K562 (cell line): ENCODE measurements around the gene ANKRD24. TPM values are rescaled to one million over a fixed set of nuclear protein-coding genes. Genes with fewer than 3 reads are reported as not detected.

Source experiments
- ATAC-seq: fragments of 200-7000 bp; cut with Tn5 transposase; 3 replicates; pipeline ENCODE4 v1.9.1; 2020; ENCODE audit warnings: moderate library complexity
- BruUV-seq: library from RNA; stranded (reverse); fragments of 400-500 nt; replicated peaks from 2 replicates; lab custom pipeline; 2021; lab: Mats Ljungman, UMichigan
- CTCF ChIA-PET: fragments of 300-600 bp; formaldehyde crosslinking; extraction: SDS; loops from one replicate; lab custom pipeline; 2021; ENCODE audit warnings: low intra/inter-chr PET ratio; lab: Yijun Ruan, JAX
- POLR2A ChIA-PET: fragments of 300-600, 350-650 bp; sonication (Branson Sonifier 250); formaldehyde crosslinking; extraction: SDS; loops from one replicate; lab custom pipeline; 2021; ENCODE audit warnings: antibody characterized with exemption, inconsistent platforms; lab: Yijun Ruan, JAX
- DNase-seq, 4 experiments: peaks; one replicate each; pipeline versions ENCODE4 v3.0.0 to v3.0.0-alpha.2; 2011 to 2018; ENCODE audit warnings: low spot score in 3 of 4, mixed read lengths in 3 of 4; ENCODE audit errors: extremely low read depth in 1 of 4
- FAIRE-seq: peaks from 2 replicates; lab custom pipeline; 2011; peaks lifted over from hg19 to GRCh38; lab: Jason Lieb, UNC
- H2AFZ ChIP-seq: 2 replicates; pipeline ENCODE4 v1.6.0; 2011; ENCODE audit warnings: low read depth, low read length, control low read depth, inconsistent platforms
- H3K27ac ChIP-seq: fragments of 200-600 bp; 3 replicates; pipeline ENCODE4 v1.8.0; 2011; ENCODE audit warnings: low read depth, mild to moderate bottlenecking, control low read depth, inconsistent platforms, low read length, moderate library complexity, mixed read lengths; ENCODE audit errors: extremely low read depth
- H3K27me3 ChIP-seq, 2 experiments: fragments of 300-600 bp in 1 of 2; 2 replicates in 1 of 2; 3 replicates in 1 of 2; pipeline versions ENCODE4 v1.6.0 to v1.8.0; 2011; ENCODE audit warnings: inconsistent platforms in 2 of 2, low read length in 2 of 2, mild to moderate bottlenecking in 1 of 2, mixed read lengths in 1 of 2, moderate library complexity in 1 of 2; ENCODE audit not compliant: control insufficient read depth in 2 of 2, insufficient read depth in 2 of 2
- H3K36me3 ChIP-seq: fragments of 300-600 bp; 3 replicates; pipeline ENCODE4 v1.8.0; 2011; ENCODE audit warnings: mild to moderate bottlenecking, low read length, inconsistent platforms; ENCODE audit not compliant: control insufficient read depth, insufficient read depth
- H3K4me1 ChIP-seq, 2 experiments: fragments of 200-600 bp in 1 of 2; replicated peaks in 1 of 2; 2 replicates in 1 of 2; 3 replicates in 1 of 2; pipeline versions ENCODE4 v1.5.1 to v1.8.0; 2011; ENCODE audit warnings: inconsistent platforms in 2 of 2, low read length in 2 of 2, mild to moderate bottlenecking in 1 of 2, mixed read lengths in 1 of 2, moderate library complexity in 1 of 2; ENCODE audit not compliant: control insufficient read depth in 2 of 2, insufficient read depth in 2 of 2
- H3K4me2 ChIP-seq: 2 replicates; pipeline ENCODE4 v1.6.1; 2011; ENCODE audit warnings: low read length, control low read depth, inconsistent platforms, mixed read lengths; ENCODE audit not compliant: insufficient read depth
- H3K4me3 ChIP-seq: fragments of 200-600 bp; sonication (generic), shearing (Covaris generic); 2 replicates; pipeline ENCODE4 v1.5.1; 2016; ENCODE audit warnings: control low read depth, inconsistent platforms
- H3K79me2 ChIP-seq: fragments of 200-600 bp; 3 replicates; pipeline ENCODE4 v1.8.0; 2011; ENCODE audit warnings: low read length, inconsistent platforms; ENCODE audit not compliant: control insufficient read depth, insufficient read depth
- H3K9ac ChIP-seq, 2 experiments: 2 replicates each; pipeline versions ENCODE4 v1.6.0 to v1.6.1; 2011; ENCODE audit warnings: low read depth in 2 of 2, low read length in 2 of 2, control low read depth in 1 of 2, inconsistent platforms in 1 of 2, mild to moderate bottlenecking in 1 of 2, mixed read lengths in 1 of 2; ENCODE audit not compliant: insufficient read depth in 1 of 2
- H3K9me1 ChIP-seq: one replicate; pipeline ENCODE4 v1.6.0; 2011; ENCODE audit warnings: inconsistent platforms, mild to moderate bottlenecking, low read length, moderate library complexity; ENCODE audit not compliant: control insufficient read depth, insufficient read depth
- H3K9me3 ChIP-seq: replicated peaks from 2 replicates; pipeline ENCODE4 v1.5.1; 2011; ENCODE audit warnings: low read depth, low read length, inconsistent platforms; ENCODE audit not compliant: control insufficient read depth, insufficient read depth
- H4K20me1 ChIP-seq: replicated peaks from 2 replicates; pipeline ENCODE4 v1.6.1; 2011; ENCODE audit warnings: low read length, inconsistent platforms, mixed read lengths; ENCODE audit not compliant: control insufficient read depth, insufficient read depth
- BCOR ChIP-seq: fragments of 450-650 bp; IDR thresholded peaks from 2 replicates; pipeline ENCODE4 v1.6.1; 2016
- CBFA2T3 ChIP-seq: fragments of 450-650 bp; IDR thresholded peaks from 2 replicates; pipeline ENCODE4 v1.6.1; 2017
- HEY1 ChIP-seq: fragments of 250-450 bp; sonication (Bioruptor Pico); IDR thresholded peaks from 2 replicates; pipeline ENCODE4 v1.5.0; 2020; ENCODE audit warnings: mild to moderate bottlenecking, moderate library complexity, borderline replicate concordance
- MEF2A ChIP-seq: IDR thresholded peaks from 2 replicates; pipeline ENCODE4 v1.6.1; 2011; ENCODE audit warnings: low read depth, mild to moderate bottlenecking, low read length, moderate library complexity; ENCODE audit not compliant: control insufficient read depth
- MEF2D ChIP-seq: conservative IDR thresholded peaks from 2 replicates; pipeline ENCODE4 v1.6.1; 2016; ENCODE audit warnings: low read depth, missing genetic modification characterization, missing compliant biosample characterization
- MIER1 ChIP-seq: fragments of 450-650 bp; IDR thresholded peaks from 2 replicates; pipeline ENCODE4 v1.6.1; 2016; ENCODE audit warnings: antibody characterized with exemption, mild to moderate bottlenecking, low read depth
- MTA3 ChIP-seq: fragments of 450-650 bp; formaldehyde crosslinking; IDR thresholded peaks from 2 replicates; pipeline ENCODE4 v1.6.1; 2017; ENCODE audit warnings: mild to moderate bottlenecking, borderline replicate concordance
- NFRKB ChIP-seq: fragments of 450-650 bp; IDR thresholded peaks from 2 replicates; pipeline ENCODE4 v1.6.1; 2016; ENCODE audit warnings: low read depth
- TAF9B ChIP-seq: fragments of 450-650 bp; IDR thresholded peaks from 2 replicates; pipeline ENCODE4 v1.6.1; 2018; ENCODE audit warnings: mild to moderate bottlenecking; ENCODE audit not compliant: partially characterized antibody
- ZBTB2 ChIP-seq: fragments of 450-650 bp; IDR thresholded peaks from 2 replicates; pipeline ENCODE4 v1.6.1; 2016; ENCODE audit warnings: antibody characterized with exemption
- ZKSCAN1 ChIP-seq: fragments of 150-350 bp; IDR thresholded peaks from 2 replicates; pipeline ENCODE4 v1.6.1; 2016; ENCODE audit warnings: low read depth, low read length
- ZNF184 ChIP-seq: sonication (generic); formaldehyde crosslinking; IDR thresholded peaks from 2 replicates; pipeline ENCODE4 v1.5.0; 2020; ENCODE audit warnings: missing genetic modification reagents
- ZNF212 ChIP-seq: fragments of 450-650 bp; formaldehyde crosslinking; IDR thresholded peaks from 2 replicates; pipeline ENCODE4 v1.4.0; 2020; ENCODE audit warnings: mild to moderate bottlenecking
- WGBS: fragments of 100-300 bp; shearing (Covaris generic); methylation state at CpG from one replicate; pipeline ENCODE4 v1.1.6; 2016; ENCODE audit warnings: low coverage, mixed read lengths; ENCODE audit not compliant: insufficient coverage; ENCODE audit errors: missing lambda C conversion rate; 5-methylcytosine and 5-hydroxymethylcytosine counted together
- in situ Hi-C: fragments of 300-500 bp; cut with MboI; formaldehyde crosslinking; loops from 4 replicates; pipeline ENCODE4 v1.15.0; 2018; ENCODE audit warnings: inconsistent platforms, mixed read lengths
- intact Hi-C: fragments of 100-400 bp; cut with micrococcal nuclease; formaldehyde crosslinking; loops from 2 replicates; pipeline ENCODE4 v1.14.2; 2022
- polyA plus RNA-seq, 8 experiments: library from polyadenylated mRNA; depleted of rRNA in 4 of 8; stranded (reverse) in 5 of 8; unstranded in 3 of 8; fragments of >200 nt; fragmentation: Nextera tagmentation in 2 of 8; fragmentation: Illumina TruSeq in 1 of 8; extraction: Ambion mirVana in 2 of 8; extraction: Trizol in 1 of 8; gene quantifications; 2 replicates each; pipeline versions ENCODE4 v1.2.1 to v1.2.3, GENCODE V29; 2011 to 2014; ENCODE audit warnings: inconsistent platforms in 1 of 8, missing spikeins in 1 of 8
- total RNA-seq, 7 experiments: library from RNA; depleted of rRNA in 6 of 7; stranded (reverse); fragments of >200 nt in 6 of 7; fragmentation: Illumina TruSeq in 2 of 7; extraction: Trizol in 2 of 7; gene quantifications; 2 replicates each; pipeline versions ENCODE4 v1.2.1 to v1.2.3, GENCODE V29; 2011 to 2021; ENCODE audit warnings: low replicate concordance in 1 of 7
- TF ChIP-seq, protein P1 (sequence below): sonication (generic); IDR thresholded peaks from 2 replicates; pipeline ENCODE4 v1.6.1; 2016
- TF ChIP-seq, protein P2 (sequence below): fragments of 450-650 bp; formaldehyde crosslinking; IDR thresholded peaks from 2 replicates; pipeline ENCODE4 v1.4.0; 2022; ENCODE audit warnings: missing genetic modification characterization

The ANKRD24 gene
- total and polyA plus RNA-seq, 9 of the 15 experiments (the other 6 are each of a cell fraction or from before 2014, with no cell fraction given): 0.07 to 0.12 (median 0.09) TPM; not detected in 5

DNA sequence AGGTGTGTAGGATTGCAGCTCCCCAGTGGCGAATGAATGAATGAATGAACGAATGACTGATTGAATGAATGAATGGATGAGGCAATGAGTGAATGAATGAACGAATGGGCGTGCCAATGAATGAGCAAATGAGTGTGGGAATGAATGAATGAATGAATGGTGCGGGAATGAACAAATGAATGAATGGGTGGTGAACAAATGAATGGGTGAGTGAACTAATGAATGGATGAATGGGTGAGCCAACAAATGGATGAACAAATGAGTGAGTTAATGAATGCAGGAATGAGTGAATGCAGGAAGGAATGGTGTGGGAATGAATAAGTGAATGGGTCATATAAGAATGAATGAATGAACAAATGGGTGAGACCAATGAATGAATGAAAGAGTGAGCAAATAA is 14.7 kb downstream of the ANKRD24 start (continued):
- TF ChIP-seq, protein P1, sequence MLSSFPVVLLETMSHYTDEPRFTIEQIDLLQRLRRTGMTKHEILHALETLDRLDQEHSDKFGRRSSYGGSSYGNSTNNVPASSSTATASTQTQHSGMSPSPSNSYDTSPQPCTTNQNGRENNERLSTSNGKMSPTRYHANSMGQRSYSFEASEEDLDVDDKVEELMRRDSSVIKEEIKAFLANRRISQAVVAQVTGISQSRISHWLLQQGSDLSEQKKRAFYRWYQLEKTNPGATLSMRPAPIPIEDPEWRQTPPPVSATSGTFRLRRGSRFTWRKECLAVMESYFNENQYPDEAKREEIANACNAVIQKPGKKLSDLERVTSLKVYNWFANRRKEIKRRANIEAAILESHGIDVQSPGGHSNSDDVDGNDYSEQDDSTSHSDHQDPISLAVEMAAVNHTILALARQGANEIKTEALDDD: no peak
- TF ChIP-seq, protein P2, sequence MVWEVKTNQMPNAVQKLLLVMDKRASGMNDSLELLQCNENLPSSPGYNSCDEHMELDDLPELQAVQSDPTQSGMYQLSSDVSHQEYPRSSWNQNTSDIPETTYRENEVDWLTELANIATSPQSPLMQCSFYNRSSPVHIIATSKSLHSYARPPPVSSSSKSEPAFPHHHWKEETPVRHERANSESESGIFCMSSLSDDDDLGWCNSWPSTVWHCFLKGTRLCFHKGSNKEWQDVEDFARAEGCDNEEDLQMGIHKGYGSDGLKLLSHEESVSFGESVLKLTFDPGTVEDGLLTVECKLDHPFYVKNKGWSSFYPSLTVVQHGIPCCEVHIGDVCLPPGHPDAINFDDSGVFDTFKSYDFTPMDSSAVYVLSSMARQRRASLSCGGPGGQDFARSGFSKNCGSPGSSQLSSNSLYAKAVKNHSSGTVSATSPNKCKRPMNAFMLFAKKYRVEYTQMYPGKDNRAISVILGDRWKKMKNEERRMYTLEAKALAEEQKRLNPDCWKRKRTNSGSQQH (CRISPR knock-in tag): 0 out of 2 replicates have a peak, but pooled peaks have one; percentile 26

DNA sequence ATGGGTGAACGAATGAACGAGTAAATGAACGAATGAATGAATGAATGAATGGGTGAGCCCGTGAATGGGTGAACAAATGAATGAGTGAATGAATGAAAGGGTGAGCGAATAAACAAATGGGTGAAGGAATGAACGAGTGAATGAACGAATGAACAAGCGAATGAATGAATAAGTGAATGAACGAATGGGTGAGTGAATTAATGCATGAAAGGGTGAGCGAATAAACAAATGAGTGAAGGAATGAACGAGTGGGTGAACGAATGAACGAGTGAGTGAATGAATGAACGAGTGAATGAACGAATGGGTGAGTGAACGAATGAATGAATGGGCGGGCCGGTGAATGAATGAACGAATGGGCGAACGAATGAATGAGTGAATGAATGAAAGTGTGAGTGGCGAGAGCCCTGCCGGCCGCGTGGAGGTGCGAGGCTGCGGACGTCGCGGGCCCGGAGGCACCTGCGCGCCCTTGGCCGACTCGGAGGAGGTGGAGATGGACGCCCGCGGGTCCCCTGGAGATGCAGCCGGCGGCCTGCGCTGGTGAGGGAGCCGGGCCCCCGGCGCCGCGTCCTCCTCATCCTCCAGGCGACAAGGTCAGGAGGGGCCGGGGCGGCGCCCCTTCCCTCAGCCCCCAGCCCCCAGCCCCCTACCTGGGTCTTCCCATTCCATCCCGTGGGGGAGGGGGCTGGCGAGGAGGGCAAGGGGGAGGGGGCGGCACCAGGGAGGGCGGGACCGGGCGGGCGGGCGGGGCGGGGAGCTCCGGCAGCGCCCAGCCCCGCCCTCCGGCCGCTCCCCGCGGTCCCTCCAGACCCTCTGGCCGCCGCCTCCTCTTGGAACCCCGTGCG is 15.4 kb downstream of the ANKRD24 start:
- H2AFZ ChIP-seq: no peak overlapping the region
- in situ Hi-C loops (no loop called here), intact Hi-C loops (no loop called here)
- H3K27ac ChIP-seq: no peak overlapping the region
- 3% methylated on average over 26 of the region's 70 CpGs for WGBS
- FAIRE-seq: no peak
- H3K4me1 ChIP-seq: peaks cover 0 to 16% of the 10 kb centered on the region in 2 experiments; a peak in 2 of 5 replicates
- POLR2A ChIA-PET: interaction anchor here (0.6 kb wide), 1 partner anchor 78 kb away, joined by 3 read pairs; no protein-coding TSS in a partner anchor
- peak overlapping the region in 1 of 2 experiments; percentile 52; a peak in 2 of 4 replicates for H3K9ac ChIP-seq
- no peak overlapping the region for H3K4me3 ChIP-seq
- no TSS peak for BruUV-seq
- no peaks in the 10 kb centered on the region for H3K79me2 ChIP-seq
- DNase-seq: peak in 3 of 4 experiments; percentile 51 to 85 (median 84)
- H3K27me3 ChIP-seq: peaks cover 8 to 30% of the 10 kb centered on the region in 2 experiments
- H3K9me3 ChIP-seq: no peaks in the 10 kb centered on the region
- H3K36me3 ChIP-seq: no peaks in the 10 kb centered on the region
- peak overlapping the region; percentile 4; the same call in 1 of the 2 replicates for H3K4me2 ChIP-seq
- ATAC-seq: peak; percentile 71
- no peaks in the 10 kb centered on the region for H3K9me1 ChIP-seq
- H4K20me1 ChIP-seq: no peaks in the 10 kb centered on the region
- CTCF ChIA-PET: interaction anchor here (0.7 kb wide), 1 partner anchor 18 kb away, joined by 4 read pairs; no protein-coding TSS in a partner anchor
- no peak for TF ChIP-seq HEY1 (CRISPR knock-in tag)
- no peak for TF ChIP-seq ZNF212 (CRISPR knock-in tag)
- TF ChIP-seq BCOR: peak; percentile 94
- no peak for TF ChIP-seq ZNF184 (CRISPR knock-in tag)
- no peak for TF ChIP-seq ZKSCAN1
- TF ChIP-seq MIER1: no peak
- no peak for TF ChIP-seq MEF2A
- TF ChIP-seq TAF9B: no peak
- no peak for TF ChIP-seq MTA3
- TF ChIP-seq MEF2D: no peak
- TF ChIP-seq ZBTB2: peak; percentile 46; the same call in 1 of the 2 replicates
- 0 out of 2 replicates have a peak, but pooled peaks have one; percentile 10 for TF ChIP-seq CBFA2T3
- peak; percentile 90 for TF ChIP-seq NFRKB
